GM19193 (cell line): Measurements from ENCODE around the gene BORCS6.

Experiments used
- POLR2A ChIP-seq: IDR thresholded peaks from 4 replicates; pipeline ENCODE4 v1.6.1; 2011; ENCODE audit not compliant: insufficient read depth, insufficient read length; ENCODE audit errors: extremely low read depth

BORCS6 gene

GRCh38 chr17:8187517-8188262, 2.3 kb downstream of the BORCS6 start:
- TF ChIP-seq POLR2A: peak; percentile 48

DNA sequence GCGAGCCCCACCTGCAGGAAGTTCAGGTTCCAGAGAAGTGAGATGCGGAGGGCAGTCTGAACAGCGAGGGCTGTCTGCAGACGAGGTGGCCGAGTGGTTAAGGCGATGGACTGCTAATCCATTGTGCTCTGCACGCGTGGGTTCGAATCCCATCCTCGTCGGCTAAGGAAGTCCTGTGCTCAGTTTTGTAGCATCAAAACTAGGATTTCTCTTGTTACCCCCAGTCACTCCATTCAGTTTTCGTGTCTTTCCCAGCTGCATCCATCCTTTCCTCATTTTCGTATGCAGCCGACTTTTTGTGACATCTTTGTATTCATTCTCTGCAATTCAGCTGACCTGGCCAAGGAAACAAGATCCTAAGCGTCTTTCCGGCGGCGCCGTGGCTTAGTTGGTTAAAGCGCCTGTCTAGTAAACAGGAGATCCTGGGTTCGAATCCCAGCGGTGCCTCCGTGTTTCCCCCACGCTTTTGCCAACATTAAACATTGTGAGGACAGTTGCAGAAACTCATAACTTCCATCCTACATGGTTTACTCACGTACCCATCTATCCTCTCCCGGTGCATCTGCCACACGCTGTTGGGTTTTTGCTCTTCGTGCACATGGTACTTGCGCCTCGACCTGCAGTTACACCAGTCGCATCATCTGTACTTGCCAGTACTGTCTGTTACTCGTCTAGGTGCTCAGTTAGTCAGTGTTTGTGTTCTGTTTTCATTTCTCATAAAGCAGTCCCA, 3.0 kb downstream of the BORCS6 start:
- TF ChIP-seq POLR2A: peak; percentile 18

DNA sequence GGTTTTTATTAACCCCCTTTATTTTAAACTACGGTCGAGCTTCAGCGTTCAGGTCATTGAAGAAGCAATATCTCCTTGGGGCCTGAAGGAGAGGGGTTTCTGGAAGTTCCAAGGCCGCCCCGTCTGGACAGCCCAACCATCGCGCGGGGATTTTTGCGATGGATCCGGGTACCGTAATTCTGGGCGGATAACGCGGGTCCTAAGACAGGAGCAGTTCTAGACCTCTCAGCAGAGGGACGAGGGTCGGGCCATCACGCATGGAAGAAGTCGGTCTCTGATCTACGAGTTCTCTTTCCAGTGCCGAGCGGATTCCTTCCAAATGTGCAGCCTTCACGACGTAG, 3.6 kb downstream of the BORCS6 start:
- TF ChIP-seq POLR2A: no peak

GRCh38 chr17:8185582-8186445, 4.2 kb downstream of the BORCS6 start:
- TF ChIP-seq POLR2A: no peak

GRCh38 chr17:8176998-8177731, 12.8 kb downstream of the BORCS6 start:
- no peak for TF ChIP-seq POLR2A

DNA sequence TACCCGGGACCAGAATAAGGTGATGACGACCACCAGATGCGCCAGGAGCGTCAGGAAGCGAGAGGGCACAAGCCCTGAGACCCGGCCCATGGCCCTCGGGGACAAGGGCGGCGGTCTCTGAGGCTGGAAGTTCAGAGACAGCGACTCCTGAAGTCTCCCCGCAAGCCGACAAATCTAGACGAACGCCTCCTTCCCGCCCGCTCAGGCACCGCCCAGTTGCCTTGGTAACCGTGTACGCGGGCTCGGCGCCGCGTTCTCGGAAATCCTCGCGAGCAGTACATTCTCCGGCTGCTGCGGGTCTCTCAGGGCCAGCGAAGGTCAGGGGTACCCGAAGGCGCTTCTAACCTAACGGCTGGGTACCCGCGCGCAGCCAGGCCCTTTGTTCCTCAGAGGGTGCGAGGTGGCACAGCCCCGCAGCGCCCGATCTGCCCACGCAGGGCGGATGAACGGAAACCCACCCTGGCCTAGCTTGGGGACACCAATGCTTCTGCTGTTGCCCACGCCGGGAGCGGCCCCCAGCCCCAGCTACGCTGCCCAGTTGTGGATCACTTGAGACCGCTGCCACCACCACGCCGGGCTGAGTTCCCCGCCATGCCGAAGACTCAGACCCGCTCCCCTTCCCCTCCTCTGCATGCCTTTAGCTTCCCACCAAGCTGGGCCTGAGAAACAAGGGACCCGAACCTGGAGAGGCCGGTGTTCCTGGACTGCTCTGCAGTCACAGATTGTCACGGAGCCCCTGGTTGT, 13.6 kb downstream of the BORCS6 start, which contains the start of gene TMEM107:
TMEM107 (minus strand) TSS at position 184 of the 744 bp plus-strand sequence; CDS start at position 90, 94 bp downstream.
- TF ChIP-seq POLR2A: peak; percentile 62

- TF ChIP-seq POLR2A: no peak
Measured at GRCh38 chr17:8175795-8176196, 14.2 kb downstream of the BORCS6 start.

DNA sequence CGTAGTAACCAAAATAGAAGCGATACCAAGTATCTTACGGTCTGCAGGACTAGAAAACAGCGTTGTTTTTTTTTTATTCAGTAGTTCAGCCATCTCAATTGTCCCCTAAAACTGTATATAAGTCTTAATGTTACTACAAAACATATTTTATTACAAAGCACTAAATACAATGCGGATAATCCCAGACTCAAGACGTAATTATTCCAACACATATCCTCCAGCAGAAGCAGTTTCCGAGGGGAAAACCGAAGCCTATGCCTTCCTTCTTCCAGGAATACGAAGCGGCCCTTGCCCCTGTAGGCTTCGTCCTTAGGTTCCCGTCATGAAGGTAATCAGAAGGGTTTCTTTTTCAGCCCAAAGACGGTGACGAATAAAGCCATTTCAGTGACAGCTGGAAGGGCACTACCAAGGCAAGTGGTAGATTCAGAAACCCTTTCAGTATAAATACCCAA, 16.1 kb downstream of the BORCS6 start:
- TF ChIP-seq POLR2A: no peak

- TF ChIP-seq POLR2A: peak; percentile 99
Measured at GRCh38 chr17:8173056-8173870, 16.7 kb downstream of the BORCS6 start.

- no peak for TF ChIP-seq POLR2A
Measured at GRCh38 chr17:8167526-8167925, 22.5 kb downstream of the BORCS6 start.

DNA sequence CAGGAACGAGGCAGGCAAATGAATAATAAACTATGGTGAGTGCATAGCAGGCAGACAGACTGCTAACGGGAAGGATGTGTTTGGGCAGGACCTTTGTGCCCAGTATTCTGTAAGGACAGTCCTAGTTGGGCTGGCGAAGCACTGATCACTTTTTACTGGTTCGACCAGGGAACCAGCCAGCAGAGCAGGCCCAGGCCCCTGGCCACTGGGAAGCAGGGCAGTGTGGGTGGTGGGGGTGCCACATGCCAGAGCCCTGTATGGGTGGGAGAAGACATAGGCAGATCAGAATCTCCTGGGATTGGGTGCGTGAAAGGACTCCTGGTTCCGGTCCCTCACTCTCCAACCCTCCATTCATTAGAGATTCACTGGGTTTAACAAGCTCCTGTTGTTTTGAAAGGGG, 23.2 kb downstream of the BORCS6 start:
- no peak for TF ChIP-seq POLR2A

- TF ChIP-seq POLR2A: no peak
Measured at GRCh38 chr17:8164815-8165131, 25.2 kb downstream of the BORCS6 start.
